Smooth muscle cell (in vitro differentiated cells): ENCODE data around the gene IL16. TPM values are rescaled to one million over a fixed set of nuclear protein-coding genes. Genes with fewer than 3 reads are reported as not detected.

Source experiments
- DNase-seq: peaks from one replicate; lab custom pipeline; 2025; ENCODE audit not compliant: unreplicated experiment; lab: John Stamatoyannopoulos, UW
- H2AFZ ChIP-seq: fragments of 200-600 bp; sonication (generic); 2 replicates; pipeline ENCODE4 v1.6.0; 2016; ENCODE audit warnings: antibody characterized with exemption, low read depth, mild to moderate bottlenecking
- H3F3A ChIP-seq: fragments of 200-600 bp; sonication (generic); 2 replicates; pipeline ENCODE4 v1.6.0; 2017; ENCODE audit warnings: antibody characterized with exemption, low read depth
- H3K27ac ChIP-seq: fragments of 200-600 bp; sonication (generic); 2 replicates; pipeline ENCODE4 v1.5.1; 2016; ENCODE audit warnings: low read depth, mild to moderate bottlenecking
- H3K27me3 ChIP-seq: fragments of 200-600 bp; sonication (generic); 2 replicates; pipeline ENCODE4 v1.6.1; 2016; ENCODE audit warnings: low read depth, mild to moderate bottlenecking
- H3K36me3 ChIP-seq: fragments of 200-600 bp; sonication (generic); 2 replicates; pipeline ENCODE4 v1.5.1; 2016; ENCODE audit warnings: low read depth
- H3K4me1 ChIP-seq: fragments of 200-600 bp; sonication (generic); 2 replicates; pipeline ENCODE4 v1.5.1; 2016; ENCODE audit warnings: low read depth
- H3K4me2 ChIP-seq: fragments of 200-600 bp; sonication (generic); 2 replicates; pipeline ENCODE4 v1.6.0; 2016; ENCODE audit warnings: mild to moderate bottlenecking
- H3K4me3 ChIP-seq: fragments of 200-600 bp; sonication (generic); 2 replicates; pipeline ENCODE4 v1.5.1; 2016; ENCODE audit warnings: mild to moderate bottlenecking
- H3K79me2 ChIP-seq: fragments of 200-600 bp; sonication (generic); 2 replicates; pipeline ENCODE4 v1.6.0; 2016; ENCODE audit warnings: low read depth, mild to moderate bottlenecking
- H3K9ac ChIP-seq: fragments of 200-600 bp; sonication (generic); 2 replicates; pipeline ENCODE4 v1.6.0; 2016; ENCODE audit warnings: low read depth
- H3K9me3 ChIP-seq: fragments of 200-600 bp; sonication (generic); replicated peaks from 2 replicates; pipeline ENCODE4 v1.5.1; 2016; ENCODE audit warnings: low read depth
- H4K20me1 ChIP-seq: fragments of 200-600 bp; sonication (generic); 2 replicates; pipeline ENCODE4 v1.6.0; 2016; ENCODE audit warnings: low read depth
- WGBS: methylation state at CpG from one replicate; pipeline ENCODE4 v1.1.7; 2016; ENCODE audit warnings: low lambda C conversion rate; 5-methylcytosine and 5-hydroxymethylcytosine counted together
- polyA plus RNA-seq: library from polyadenylated mRNA; unstranded; fragments of >200 nt; fragmentation: Nextera tagmentation; extraction: Ambion mirVana; gene quantifications from 2 replicates; pipeline ENCODE4 v1.2.1, GENCODE V29; 2016
- total RNA-seq: library from RNA; depleted of rRNA; stranded (reverse); fragments of >200 nt; gene quantifications from 2 replicates; pipeline ENCODE4 v1.2.3, GENCODE V29; 2014
- TF ChIP-seq, protein P1 (sequence below): fragments of 200-600 bp; sonication (generic); IDR thresholded peaks from 2 replicates; pipeline ENCODE4 v1.5.1; 2017; ENCODE audit warnings: borderline replicate concordance, mild to moderate bottlenecking, antibody characterized with exemption; ENCODE audit not compliant: insufficient read depth, poor library complexity, severe bottlenecking

IL16 gene
- total and polyA plus RNA-seq, 2 experiments from 2014 or later: 1.3 to 1.4 TPM

DNA sequence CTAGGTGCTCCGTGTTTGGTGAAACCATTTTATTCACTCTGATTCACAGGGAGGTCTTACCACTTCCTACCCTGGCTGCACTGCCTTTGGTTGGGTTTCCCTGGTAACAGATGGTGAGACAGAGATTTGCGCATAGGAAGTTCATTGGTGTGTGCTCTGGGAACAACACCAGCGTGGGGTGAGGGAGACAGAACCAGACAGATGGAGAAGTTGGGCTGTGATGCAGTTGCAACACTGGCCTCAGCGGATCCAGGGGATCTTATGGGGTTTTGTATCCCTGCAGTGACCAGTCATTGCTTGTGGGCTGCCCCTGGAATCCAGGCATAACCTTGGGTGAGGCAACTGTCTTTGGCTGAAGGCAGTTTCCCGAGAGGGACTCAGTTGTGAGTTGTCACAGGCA, 12.5 kb upstream of the IL16 start:
- Histone ChIP-seq H3K36me3 (no peaks in the 10 kb centered on the region), H3K9ac (no peak overlapping the region), H3K27me3 (no peaks in the 10 kb centered on the region), H3K4me1 (peaks cover 8% of the 10 kb centered on the region), H3F3A (no peaks in the 10 kb centered on the region), H4K20me1 (no peaks in the 10 kb centered on the region), H3K9me3 (no peaks in the 10 kb centered on the region), H3K4me3 (no peak overlapping the region), H3K79me2 (no peaks in the 10 kb centered on the region), H2AFZ (no peak overlapping the region), H3K27ac (peak overlapping the region; percentile 68), H3K4me2 (peak overlapping the region; percentile 71)
- TF ChIP-seq, protein P1, sequence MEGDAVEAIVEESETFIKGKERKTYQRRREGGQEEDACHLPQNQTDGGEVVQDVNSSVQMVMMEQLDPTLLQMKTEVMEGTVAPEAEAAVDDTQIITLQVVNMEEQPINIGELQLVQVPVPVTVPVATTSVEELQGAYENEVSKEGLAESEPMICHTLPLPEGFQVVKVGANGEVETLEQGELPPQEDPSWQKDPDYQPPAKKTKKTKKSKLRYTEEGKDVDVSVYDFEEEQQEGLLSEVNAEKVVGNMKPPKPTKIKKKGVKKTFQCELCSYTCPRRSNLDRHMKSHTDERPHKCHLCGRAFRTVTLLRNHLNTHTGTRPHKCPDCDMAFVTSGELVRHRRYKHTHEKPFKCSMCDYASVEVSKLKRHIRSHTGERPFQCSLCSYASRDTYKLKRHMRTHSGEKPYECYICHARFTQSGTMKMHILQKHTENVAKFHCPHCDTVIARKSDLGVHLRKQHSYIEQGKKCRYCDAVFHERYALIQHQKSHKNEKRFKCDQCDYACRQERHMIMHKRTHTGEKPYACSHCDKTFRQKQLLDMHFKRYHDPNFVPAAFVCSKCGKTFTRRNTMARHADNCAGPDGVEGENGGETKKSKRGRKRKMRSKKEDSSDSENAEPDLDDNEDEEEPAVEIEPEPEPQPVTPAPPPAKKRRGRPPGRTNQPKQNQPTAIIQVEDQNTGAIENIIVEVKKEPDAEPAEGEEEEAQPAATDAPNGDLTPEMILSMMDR: no peak
- no peak for DNase-seq
- WGBS: 56% methylated on average over 5 of the region's 5 CpGs

DNA sequence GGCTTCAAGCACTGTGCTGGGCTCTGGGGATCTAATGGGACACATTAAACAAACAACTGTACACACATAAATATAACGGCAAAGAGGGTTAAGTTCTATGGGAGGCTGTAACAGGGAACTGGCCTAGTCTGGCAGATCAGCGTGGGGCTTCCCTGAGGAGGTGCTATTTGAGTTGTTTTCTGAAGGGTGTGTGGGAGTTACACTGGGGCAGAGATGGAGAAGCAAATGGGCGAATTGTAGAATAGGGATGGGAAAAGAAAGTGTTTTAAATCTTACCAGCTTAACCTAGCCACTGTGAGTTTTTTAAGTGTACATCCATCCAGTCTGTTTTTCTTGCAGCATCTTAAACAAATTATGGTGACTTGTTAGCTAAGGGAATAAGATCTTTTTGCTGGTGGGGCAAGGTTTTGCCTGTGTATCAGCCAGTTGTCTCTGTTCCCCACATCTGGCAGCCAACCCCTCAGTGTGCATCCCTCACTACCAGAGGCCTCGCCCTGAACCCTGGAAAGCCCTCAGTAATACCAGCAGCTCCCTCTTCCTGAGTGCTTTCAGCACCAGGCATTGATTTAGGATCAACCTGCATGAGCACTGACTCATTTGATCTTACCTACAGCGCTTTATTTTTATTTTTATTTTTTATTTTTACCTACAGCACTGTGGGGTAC, 10.9 kb upstream of the IL16 start:
- whole genome bisulfite sequencing: 82% methylated on average over 5 of the region's 5 CpGs
- H3K27me3 ChIP-seq: no peaks in the 10 kb centered on the region
- H3K4me3 ChIP-seq: no peak overlapping the region
- H3F3A ChIP-seq: peaks cover 10% of the 10 kb centered on the region
- H2AFZ ChIP-seq: no peak overlapping the region
- H3K27ac ChIP-seq: no peak overlapping the region
- H3K9me3 ChIP-seq: no peaks in the 10 kb centered on the region
- H3K9ac ChIP-seq: no peak overlapping the region
- no peak overlapping the region for H3K4me2 ChIP-seq
- TF ChIP-seq, protein P1: no peak
- H3K79me2 ChIP-seq: no peaks in the 10 kb centered on the region
- DNase-seq: no peak
- no peaks in the 10 kb centered on the region for H4K20me1 ChIP-seq
- H3K4me1 ChIP-seq: peaks cover 13% of the 10 kb centered on the region
- no peaks in the 10 kb centered on the region for H3K36me3 ChIP-seq

DNA sequence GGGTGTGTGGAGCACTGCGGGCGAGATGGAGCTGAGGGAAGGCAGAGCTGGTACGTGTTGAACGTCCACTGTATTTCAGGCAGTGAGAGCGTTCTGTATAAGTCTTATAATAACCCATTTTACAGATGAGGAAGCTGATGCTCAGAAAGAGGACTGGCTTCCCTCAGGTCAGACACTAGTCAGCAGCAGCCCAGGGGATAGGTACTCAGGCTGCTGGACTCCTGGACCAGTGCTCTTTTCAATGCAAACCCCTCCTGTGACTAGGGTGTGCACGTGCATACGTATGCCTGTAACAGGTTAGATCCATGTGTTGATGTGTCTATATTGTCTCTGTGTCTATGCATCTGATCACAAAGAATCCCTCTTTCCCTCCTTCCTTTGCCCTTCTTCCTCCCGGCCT, 8.3 kb upstream of the IL16 start:
- TF ChIP-seq, protein P1: no peak
- peaks cover 11% of the 10 kb centered on the region for H3F3A ChIP-seq
- H3K27ac ChIP-seq: no peak overlapping the region
- peaks cover 5% of the 10 kb centered on the region for H3K4me1 ChIP-seq
- no peak overlapping the region for H3K4me2 ChIP-seq
- no peak overlapping the region for H2AFZ ChIP-seq
- H3K79me2 ChIP-seq: no peaks in the 10 kb centered on the region
- no peaks in the 10 kb centered on the region for H3K9me3 ChIP-seq
- H3K27me3 ChIP-seq: no peaks in the 10 kb centered on the region
- H4K20me1 ChIP-seq: no peaks in the 10 kb centered on the region
- DNase-seq: no peak
- H3K4me3 ChIP-seq: no peak overlapping the region
- no peaks in the 10 kb centered on the region for H3K36me3 ChIP-seq
- H3K9ac ChIP-seq: no peak overlapping the region
- 99% methylated on average over 8 of the region's 8 CpGs for WGBS

DNA sequence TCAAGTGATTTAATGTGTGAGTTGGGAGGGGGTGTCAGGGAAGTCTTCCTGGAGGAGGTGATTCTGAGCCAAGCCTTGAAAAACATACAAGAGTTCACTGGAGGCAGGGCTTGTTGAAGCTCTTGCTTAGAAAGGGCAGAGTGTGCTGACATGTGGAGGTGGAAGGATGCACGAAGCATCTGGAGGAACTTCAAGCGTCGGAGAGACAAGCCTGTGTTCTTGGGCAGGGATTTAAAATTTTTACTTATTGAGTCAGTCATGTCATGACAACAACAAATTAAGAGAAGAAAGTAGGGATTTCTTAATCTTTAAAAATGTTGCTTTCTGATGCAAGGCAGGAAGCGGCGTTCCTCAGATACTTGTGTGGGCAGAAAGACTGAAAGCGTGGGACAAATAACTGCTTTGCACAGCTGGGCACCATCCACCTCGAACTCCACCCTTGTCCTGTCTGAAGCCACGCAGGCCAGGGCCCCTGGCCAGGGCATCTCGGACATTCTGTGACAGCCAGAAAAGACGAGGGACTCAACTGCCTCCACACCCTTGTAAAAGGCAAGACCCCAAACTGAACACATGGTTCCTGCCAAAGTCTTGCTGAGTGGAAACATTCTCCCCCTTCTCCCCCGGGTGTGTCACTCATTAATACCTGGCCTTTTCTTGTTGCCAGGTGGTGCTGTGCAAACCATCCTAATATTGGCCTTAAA, 6.9 kb upstream of the IL16 start:
- Histone ChIP-seq H2AFZ (peak overlapping the region; percentile 23), H3K9ac (peak overlapping the region; percentile 80)
- no peak for DNase-seq

More for the DNA sequence above, 6.9 kb upstream of the IL16 start:
- Histone ChIP-seq H4K20me1 (no peaks in the 10 kb centered on the region), H3K4me2 (peak overlapping the region; percentile 60), H3K27ac (peak overlapping the region; percentile 93), H3K4me3 (no peak overlapping the region), H3K36me3 (no peaks in the 10 kb centered on the region), H3K9me3 (no peaks in the 10 kb centered on the region), H3K27me3 (no peaks in the 10 kb centered on the region), H3K4me1 (peaks cover 5% of the 10 kb centered on the region), H3K79me2 (no peaks in the 10 kb centered on the region), H3F3A (peaks cover 11% of the 10 kb centered on the region)
- 25% methylated on average over 11 of the region's 11 CpGs for WGBS
- TF ChIP-seq, protein P1: no peak
